Activated effector memory CD4-positive, alpha-beta T cell treated with Interleukin-2 at 50 U/mL for 16 hours (primary cell): ENCODE results near the gene RNASE7.

Experiments used
- DNase-seq: peaks from one replicate; pipeline ENCODE4 v3.0.0-alpha.2; 2020

Gene RNASE7

GRCh38 chr14:21069388-21070082 is 27.4 kb downstream of the RNASE7 start:
- DNase-seq: no peak

GRCh38 chr14:21070083-21070609 is 28.0 kb downstream of the RNASE7 start, which contains the start of gene ARHGEF40:
Gene ARHGEF40, plus strand, starts transcription at chr14:21070304. Its CDS starts 93 bp downstream, at chr14:21070397.
- DNase-seq: no peak

- no peak for DNase-seq
These were observed 28.6 kb downstream of the RNASE7 start for GRCh38 chr14:21070610-21071224.

GRCh38 chr14:21071225-21072030 is 29.3 kb downstream of the RNASE7 start:
- DNase-seq: no peak

- no peak for DNase-seq
These were observed 29.9 kb downstream of the RNASE7 start for GRCh38 chr14:21072031-21072473.

- DNase-seq: no peak
These were observed 30.7 kb downstream of the RNASE7 start for GRCh38 chr14:21072781-21073339.

GRCh38 chr14:21073921-21074320 is 31.8 kb downstream of the RNASE7 start:
- DNase-seq: no peak

- DNase-seq: no peak
These were observed 32.5 kb downstream of the RNASE7 start for GRCh38 chr14:21074398-21075272.

GRCh38 chr14:21075719-21076437 is 33.7 kb downstream of the RNASE7 start:
- no peak for DNase-seq

GRCh38 chr14:21077672-21078071 is 35.5 kb downstream of the RNASE7 start:
- no peak for DNase-seq

- DNase-seq: no peak
These were observed 36.1 kb downstream of the RNASE7 start for GRCh38 chr14:21078287-21078686.

- no peak for DNase-seq
These were observed 36.6 kb downstream of the RNASE7 start for GRCh38 chr14:21078726-21079125.

GRCh38 chr14:21081521-21082142 is 39.5 kb downstream of the RNASE7 start:
- no peak for DNase-seq

- DNase-seq: no peak
These were observed 41.6 kb downstream of the RNASE7 start for GRCh38 chr14:21083565-21084325.

- no peak for DNase-seq
These were observed 42.2 kb downstream of the RNASE7 start for GRCh38 chr14:21084396-21084795.

GRCh38 chr14:21084998-21085853 is 43.1 kb downstream of the RNASE7 start:
- no peak for DNase-seq

- DNase-seq: no peak
These were observed 44.7 kb downstream of the RNASE7 start for GRCh38 chr14:21086908-21087293.

- DNase-seq: peak; percentile 44
These were observed 45.3 kb downstream of the RNASE7 start for GRCh38 chr14:21087294-21088091.
